Activated CD4-positive, alpha-beta T cell treated with anti-CD3 and anti-CD28 coated beads for 36 hours (primary cell): Measurements from ENCODE around the gene AFG3L2. TPM values are rescaled to one million over a fixed set of nuclear protein-coding genes. Genes with fewer than 3 reads are reported as not detected.

Experiments used
- ATAC-seq: fragments of 200-7000 bp; cut with Tn5 transposase; one replicate; pipeline ENCODE4 v1.10.0; 2021; ENCODE audit warnings: mild to moderate bottlenecking, moderate library complexity
- CTCF ChIA-PET: fragments of 350-600 bp; sonication (Branson Sonifier 250); formaldehyde crosslinking; loops from one replicate; lab custom pipeline; 2021; ENCODE audit warnings: antibody characterized with exemption; lab: Charles Lee
- POLR2A ChIA-PET: fragments of 350-600 bp; sonication (Branson Sonifier 250); formaldehyde crosslinking; loops from one replicate; lab custom pipeline; 2021; ENCODE audit warnings: antibody characterized with exemption, inconsistent platforms; lab: Charles Lee
- DNase-seq: peaks from one replicate; pipeline ENCODE4 v3.0.0-alpha.2; 2020
- H3K27ac Mint-ChIP-seq: one replicate; pipeline ENCODE4 v1.8.0; 2021; ENCODE audit warnings: mixed read lengths
- H3K27me3 Mint-ChIP-seq: one replicate; pipeline ENCODE4 v1.8.0; 2021; ENCODE audit warnings: mixed read lengths
- H3K36me3 Mint-ChIP-seq: one replicate; pipeline ENCODE4 v1.8.0; 2021; ENCODE audit warnings: low read depth, mixed read lengths
- H3K4me1 Mint-ChIP-seq: one replicate; pipeline ENCODE4 v1.8.0; 2021; ENCODE audit warnings: mixed read lengths
- H3K4me3 Mint-ChIP-seq: one replicate; pipeline ENCODE4 v1.8.0; 2021; ENCODE audit warnings: mild to moderate bottlenecking, moderate library complexity, mixed read lengths
- H3K9me3 Mint-ChIP-seq: one replicate; pipeline ENCODE4 v1.8.0; 2021; ENCODE audit warnings: low read depth, mixed read lengths
- intact Hi-C, 2 experiments: fragments of 100-400 bp; cut with DNase I in 1 of 2; cut with micrococcal nuclease in 1 of 2; formaldehyde crosslinking; loops; one replicate each; pipeline versions ENCODE4 v1.14.2 to v1.15.1; 2022 to 2024; cut with DNase I, micrococcal nuclease
- total RNA-seq, 2 experiments: library from RNA; stranded (reverse); gene quantifications; one replicate each; pipeline ENCODE4 v1.2.3, GENCODE V29; 2021

The AFG3L2 gene
- total RNA-seq, 2 experiments from 2014 or later = 38.0 to 56.5 TPM

GRCh38 chr18:12287684-12288402 is 89.2 kb downstream of the AFG3L2 start:
- CTCF ChIA-PET = interaction anchor here (0.6 to 1.7 kb wide), 3 partner anchors 16 to 632 kb away, joined by 3 to 5 read pairs (median 3); no protein-coding TSS in a partner anchor
- ATAC-seq = no peak
- Mint-ChIP-seq H3K4me3 (no peak overlapping the region), H3K27me3 (peaks cover 22% of the 10 kb centered on the region), H3K27ac (no peak overlapping the region), H3K36me3 (no peaks in the 10 kb centered on the region), H3K4me1 (peaks cover 4% of the 10 kb centered on the region), H3K9me3 (no peaks in the 10 kb centered on the region)
- intact Hi-C loops = no loop called here
- POLR2A ChIA-PET = no interaction called here
- no peak for DNase-seq

GRCh38 chr18:12287131-12287681 is 89.8 kb downstream of the AFG3L2 start:
- Mint-ChIP-seq H3K27me3 (peaks cover 24% of the 10 kb centered on the region), H3K27ac (no peak overlapping the region)
- POLR2A ChIA-PET = no interaction called here

GRCh38 chr18:12283666-12284065 is 93.4 kb downstream of the AFG3L2 start:
- Mint-ChIP-seq H3K36me3 (no peaks in the 10 kb centered on the region), H3K27me3 (peaks cover 11% of the 10 kb centered on the region), H3K4me3 (no peak overlapping the region), H3K4me1 (peaks cover 4% of the 10 kb centered on the region), H3K27ac (no peak overlapping the region), H3K9me3 (no peaks in the 10 kb centered on the region)
- ChIA-PET POLR2A (no interaction called here), CTCF (interaction anchor here (0.8 kb wide), 1 partner anchor 875 kb away, joined by 4 read pairs; no protein-coding TSS in a partner anchor)
- intact Hi-C loops = no loop called here
- DNase-seq (no peak), ATAC-seq (no peak)

More at GRCh38 chr18:12287131-12287681, 89.8 kb downstream of the AFG3L2 start:
- H3K36me3 Mint-ChIP-seq = no peaks in the 10 kb centered on the region
- DNase-seq (no peak), ATAC-seq (no peak)
- H3K4me3 Mint-ChIP-seq = no peak overlapping the region
- peaks cover 4% of the 10 kb centered on the region for H3K4me1 Mint-ChIP-seq
- CTCF ChIA-PET = interaction anchor here (0.8 to 1.7 kb wide), 3 partner anchors 14 to 631 kb away, joined by 3 to 5 read pairs (median 3); no protein-coding TSS in a partner anchor
- intact Hi-C loops = no loop called here
- H3K9me3 Mint-ChIP-seq = no peaks in the 10 kb centered on the region

GRCh38 chr18:12283256-12283655 is 93.8 kb downstream of the AFG3L2 start:
- no peak overlapping the region for H3K27ac Mint-ChIP-seq

GRCh38 chr18:12282442-12283039 is 94.5 kb downstream of the AFG3L2 start:
- no peak overlapping the region for H3K27ac Mint-ChIP-seq
- no peak overlapping the region for H3K4me3 Mint-ChIP-seq
- POLR2A ChIA-PET = no interaction called here
- intact Hi-C loops = no loop called here
- no peaks in the 10 kb centered on the region for H3K9me3 Mint-ChIP-seq
- DNase-seq (no peak), ATAC-seq (no peak)
- H3K27me3 Mint-ChIP-seq = peaks cover 4% of the 10 kb centered on the region
- no peaks in the 10 kb centered on the region for H3K36me3 Mint-ChIP-seq
- CTCF ChIA-PET = interaction anchor here (1.0 kb wide), 1 partner anchor 29 kb away, joined by 3 read pairs; no protein-coding TSS in a partner anchor
- H3K4me1 Mint-ChIP-seq = no peaks in the 10 kb centered on the region

More at GRCh38 chr18:12283256-12283655, 93.8 kb downstream of the AFG3L2 start:
- Mint-ChIP-seq H3K36me3 (no peaks in the 10 kb centered on the region), H3K4me1 (peaks cover 4% of the 10 kb centered on the region), H3K9me3 (no peaks in the 10 kb centered on the region), H3K27me3 (peaks cover 9% of the 10 kb centered on the region), H3K4me3 (no peak overlapping the region)
- no peak for DNase-seq
- intact Hi-C loops = no loop called here
- ChIA-PET CTCF (interaction anchor here (0.8 to 1.0 kb wide), 2 partner anchors 28 to 875 kb away, joined by 3 to 4 read pairs; no protein-coding TSS in a partner anchor), POLR2A (no interaction called here)
- no peak for ATAC-seq

- no peaks in the 10 kb centered on the region for H3K9me3 Mint-ChIP-seq
- no peaks in the 10 kb centered on the region for H3K4me1 Mint-ChIP-seq
- no peaks in the 10 kb centered on the region for H3K36me3 Mint-ChIP-seq
- POLR2A ChIA-PET = interaction anchor here (0.6 kb wide), 1 partner anchor 220 kb away, joined by 4 read pairs; no protein-coding TSS in a partner anchor
- no peak for ATAC-seq
- CTCF ChIA-PET = no interaction called here
- intact Hi-C loops = no loop called here
- no peak overlapping the region for H3K27ac Mint-ChIP-seq
- DNase-seq = no peak
- H3K4me3 Mint-ChIP-seq = no peak overlapping the region
- peaks cover 4% of the 10 kb centered on the region for H3K27me3 Mint-ChIP-seq
These were observed 95.2 kb downstream of the AFG3L2 start for GRCh38 chr18:12281861-12282260.

- CTCF ChIA-PET = interaction anchor here (1.0 kb wide), 1 partner anchor 8 kb away, joined by 3 read pairs; no protein-coding TSS in a partner anchor
- H3K9me3 Mint-ChIP-seq = no peaks in the 10 kb centered on the region
- POLR2A ChIA-PET = no interaction called here
- ATAC-seq (no peak), DNase-seq (no peak)
- no peak overlapping the region for H3K27ac Mint-ChIP-seq
- no peaks in the 10 kb centered on the region for H3K4me1 Mint-ChIP-seq
- H3K4me3 Mint-ChIP-seq = no peak overlapping the region
- intact Hi-C loops = no loop called here
- no peaks in the 10 kb centered on the region for H3K36me3 Mint-ChIP-seq
- H3K27me3 Mint-ChIP-seq = peaks cover 7% of the 10 kb centered on the region
These were observed 97.1 kb downstream of the AFG3L2 start for GRCh38 chr18:12279781-12280531.

Other genes with a start within 250 kb of the AFG3L2 start
- not detected for gene CIDEA, start 122.9 kb downstream of the AFG3L2 start, total RNA-seq
- gene TUBB6, start 69.0 kb downstream of the AFG3L2 start, total RNA-seq = 1 to 10 TPM; 5.4 to 7.2 TPM
- gene PRELID3A, start 30.7 kb upstream of the AFG3L2 start, total RNA-seq = 1 to 10 TPM; 3.0 to 3.6 TPM